ENCODE results near the gene MLC1.
"Not testable (repeated sequence)": the region's sequence is repeated elsewhere in the genome, so short reads cannot be mapped to it uniquely, and the experiment has no call there.

The MLC1 gene

DNA sequence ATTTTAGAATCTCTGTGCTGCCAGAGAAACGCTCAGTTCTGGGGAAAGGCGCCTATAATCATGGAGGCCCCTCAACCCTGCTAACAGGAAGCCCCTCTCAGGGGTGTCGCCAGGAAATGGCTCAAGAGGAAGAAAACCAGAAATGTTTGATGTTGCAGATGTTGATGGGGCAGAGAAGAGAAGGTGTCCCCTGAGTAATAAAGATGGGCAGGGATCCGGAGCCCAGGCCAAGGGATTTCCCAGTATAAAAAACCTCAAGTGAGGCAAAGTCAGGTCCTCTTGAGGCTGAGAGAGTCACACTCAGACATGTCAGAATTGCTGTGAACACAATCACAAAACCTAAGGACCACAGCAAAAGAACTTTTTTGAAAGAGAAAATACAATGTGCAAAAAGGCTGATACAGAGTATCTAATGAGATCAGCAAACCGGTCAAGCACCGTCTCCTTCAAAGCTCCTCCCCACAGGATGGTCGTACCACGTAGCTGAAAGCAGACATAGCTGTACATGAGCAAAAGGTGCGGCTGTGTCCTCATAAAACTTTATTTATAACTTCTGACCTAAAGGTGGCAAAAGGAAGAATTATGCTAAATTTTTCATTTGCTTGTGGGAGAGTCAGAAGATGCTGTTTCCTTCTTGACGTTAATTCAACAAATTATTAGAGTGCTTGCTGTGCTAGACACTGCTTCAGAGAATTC, 16.8 kb upstream of the MLC1 start:
- DNase-seq: no peak

DNA sequence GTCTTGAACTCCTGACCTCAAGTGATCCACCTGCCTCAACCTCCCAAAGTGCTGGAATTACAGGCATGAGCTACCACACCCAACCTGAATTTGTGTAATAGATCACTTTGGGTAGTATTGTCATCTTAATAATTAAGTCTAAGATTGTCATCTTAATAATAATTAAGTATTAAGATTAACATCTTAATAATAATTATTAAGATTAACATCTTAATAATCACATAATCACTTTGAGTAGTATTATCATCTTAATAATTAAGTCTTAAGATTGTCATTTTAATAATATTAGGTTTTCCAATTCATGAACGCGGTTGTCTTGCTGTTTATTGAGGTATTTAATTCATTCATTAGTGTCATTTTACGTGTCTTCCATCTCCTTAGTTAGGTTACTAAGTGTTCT, 12.8 kb upstream of the MLC1 start:
- no peak for DNase-seq

DNA sequence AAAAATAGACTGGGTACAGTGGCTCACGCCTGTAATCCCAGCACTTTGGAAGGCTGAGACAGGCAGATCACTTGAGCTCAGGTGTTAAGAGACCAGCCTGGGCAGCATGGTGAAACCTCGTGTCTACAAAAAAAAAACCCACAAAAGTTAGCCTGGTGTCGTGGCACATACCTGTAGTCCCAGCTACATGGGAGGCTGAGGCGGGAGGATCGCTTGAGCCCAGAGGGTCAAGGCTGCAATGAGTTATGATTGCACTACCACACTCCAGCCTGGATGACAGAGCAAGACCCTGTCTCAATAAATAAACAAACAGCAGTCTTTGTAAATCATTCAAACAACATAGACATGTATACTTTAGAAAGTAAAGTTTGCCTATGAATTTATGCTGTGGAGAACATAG, 7.1 kb upstream of the MLC1 start:
- DNase-seq: no peak

DNA sequence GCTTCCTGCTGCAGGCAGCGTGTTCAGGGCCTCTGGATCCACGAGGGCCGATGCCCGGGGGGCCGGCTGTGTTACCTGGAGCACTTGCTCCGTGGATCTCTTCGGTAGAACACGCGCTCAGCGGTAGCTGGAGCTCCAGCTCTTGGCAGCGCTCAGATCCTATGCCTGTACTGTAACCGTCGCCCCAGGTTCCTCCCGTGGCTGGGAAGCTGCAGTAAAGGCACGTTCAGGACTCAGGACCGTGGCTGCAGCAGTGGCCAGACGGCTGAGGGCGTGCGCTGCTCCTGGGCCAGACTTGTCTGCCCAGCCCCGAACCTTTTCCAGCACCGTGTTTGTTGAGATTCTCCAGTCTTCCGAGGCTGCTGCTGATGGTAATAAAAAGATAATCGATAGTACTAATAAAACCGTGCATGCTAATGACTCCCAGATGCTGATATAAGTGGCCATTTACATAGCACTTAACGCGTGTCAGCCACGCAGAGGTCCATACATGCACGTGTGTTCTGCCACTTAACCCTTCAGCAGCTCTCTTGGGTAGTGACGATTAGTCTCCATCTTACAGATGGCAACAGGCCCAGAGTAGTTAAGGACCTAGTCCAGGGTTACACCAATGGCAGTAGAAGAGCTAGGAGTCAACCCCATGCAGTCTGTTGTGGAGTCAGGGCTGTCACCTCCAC, 6.0 kb upstream of the MLC1 start:
- peak; percentile 72 for DNase-seq

DNA sequence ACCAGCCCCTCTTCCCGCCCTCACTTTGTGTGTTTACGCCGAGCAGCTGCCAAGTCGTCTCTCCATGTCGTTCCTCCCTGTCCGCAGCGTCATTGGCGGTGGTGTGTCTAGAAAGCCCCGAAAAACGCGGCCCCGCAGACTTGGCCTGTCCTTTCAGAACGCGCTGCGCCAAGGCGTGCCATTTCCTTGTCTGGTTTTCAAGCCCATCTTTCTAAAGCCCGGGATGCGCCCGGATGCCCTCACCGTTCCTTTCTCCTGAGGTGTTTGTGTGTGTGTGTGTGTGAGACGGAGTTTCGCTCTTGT, 5.1 kb upstream of the MLC1 start:
- no peak for DNase-seq

DNA sequence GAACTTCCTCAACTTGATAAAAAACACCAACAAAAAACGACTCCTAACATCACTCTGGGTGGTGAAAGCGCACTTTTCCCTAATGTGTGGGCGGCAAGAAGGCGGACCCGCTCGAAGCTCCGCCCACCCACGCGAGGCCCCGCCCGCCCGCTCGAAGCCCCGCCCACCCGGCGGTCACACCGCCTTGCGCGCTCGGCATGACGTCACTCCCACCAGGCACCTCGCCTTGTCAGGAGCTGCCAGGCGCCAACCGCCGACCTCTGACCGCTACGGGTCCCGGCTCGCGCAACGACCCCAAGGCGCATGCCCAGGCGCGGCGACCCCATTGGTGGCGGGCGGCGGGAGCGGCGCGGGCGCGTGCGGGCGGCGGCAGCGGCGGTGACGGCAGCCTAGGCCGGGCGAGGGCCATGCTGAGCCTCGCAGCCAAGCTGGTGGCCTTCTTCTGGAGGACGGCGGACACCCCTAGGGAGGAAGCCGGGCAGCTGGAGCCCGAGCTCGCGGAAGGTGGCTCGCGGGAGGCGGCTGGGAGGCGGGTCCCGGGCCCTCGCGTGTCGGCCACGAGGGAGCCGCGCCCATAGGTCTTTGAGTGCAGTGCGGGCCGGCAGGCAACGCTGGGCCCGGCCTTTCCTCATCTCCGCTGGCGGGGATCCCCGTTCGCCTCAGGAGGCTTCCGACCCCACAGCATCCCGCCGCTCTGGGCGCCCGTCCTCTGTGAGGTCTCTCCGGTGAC, 4.6 kb upstream of the MLC1 start, which contains the start of gene MOV10L1:
Gene MOV10L1 (plus strand): TSS at position 325 of the 730 bp plus-strand sequence. CDS start 83 bp downstream, at position 408.
- no peak for DNase-seq

DNA sequence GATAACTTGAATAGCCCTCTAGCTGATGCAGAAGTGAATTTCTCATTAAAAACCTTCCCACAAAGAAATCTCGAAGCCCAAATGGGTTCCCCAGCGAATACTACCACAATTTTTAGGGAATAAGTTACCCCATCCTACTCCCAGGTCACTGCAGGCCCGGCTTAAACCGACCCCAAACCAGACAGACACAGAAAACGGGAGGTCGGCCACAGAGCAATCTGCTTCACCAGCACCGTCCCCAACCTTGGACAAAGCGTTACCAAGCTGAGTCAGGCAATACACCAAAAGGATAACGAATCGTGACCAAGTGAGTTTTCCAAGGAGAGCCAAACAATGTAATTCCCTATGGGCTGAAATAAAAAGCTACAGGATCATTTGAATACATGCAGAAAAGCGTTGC, 4.0 kb upstream of the MLC1 start:
- no peak for DNase-seq

DNA sequence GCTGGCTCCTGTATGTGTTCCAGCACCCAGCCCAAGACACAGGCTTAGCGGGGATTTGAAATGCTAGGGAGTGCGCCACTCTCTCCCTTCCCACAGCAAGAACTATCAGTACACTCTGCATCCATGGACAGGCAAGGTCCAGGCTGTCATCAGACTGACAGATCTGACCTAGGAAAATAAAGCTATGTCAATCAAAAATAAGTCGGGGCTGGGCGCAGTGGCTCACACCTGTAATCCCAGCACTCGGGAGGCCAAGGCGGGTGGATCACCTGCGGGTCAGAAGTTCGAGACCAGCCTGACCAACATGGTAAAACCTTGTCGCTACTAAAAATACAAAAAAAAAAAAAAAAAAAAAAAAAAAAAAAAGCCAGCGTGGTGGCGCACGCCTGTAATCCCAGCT, 2.9 kb upstream of the MLC1 start:
- DNase-seq: no peak

DNA sequence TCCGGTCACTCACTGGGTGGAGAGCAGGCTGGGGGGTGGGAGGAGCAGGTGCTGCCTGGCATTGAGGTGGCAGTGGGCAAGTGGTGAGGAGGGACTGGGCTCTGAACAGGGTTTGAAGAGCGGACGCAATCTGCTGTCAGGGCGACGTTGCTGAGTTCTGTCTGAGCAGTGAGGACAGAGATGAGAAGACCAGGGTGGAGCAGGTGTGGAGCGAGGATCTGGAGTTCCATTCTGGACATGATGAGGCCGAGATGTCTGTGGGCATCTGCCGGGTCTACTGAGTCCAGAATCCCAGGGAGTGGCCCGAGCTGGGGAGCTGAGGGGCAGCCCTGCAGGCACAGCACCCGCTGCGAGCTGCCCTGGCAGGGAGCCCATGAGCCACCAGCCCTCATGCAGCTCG, 2.4 kb upstream of the MLC1 start:
- DNase-seq: no peak

DNA sequence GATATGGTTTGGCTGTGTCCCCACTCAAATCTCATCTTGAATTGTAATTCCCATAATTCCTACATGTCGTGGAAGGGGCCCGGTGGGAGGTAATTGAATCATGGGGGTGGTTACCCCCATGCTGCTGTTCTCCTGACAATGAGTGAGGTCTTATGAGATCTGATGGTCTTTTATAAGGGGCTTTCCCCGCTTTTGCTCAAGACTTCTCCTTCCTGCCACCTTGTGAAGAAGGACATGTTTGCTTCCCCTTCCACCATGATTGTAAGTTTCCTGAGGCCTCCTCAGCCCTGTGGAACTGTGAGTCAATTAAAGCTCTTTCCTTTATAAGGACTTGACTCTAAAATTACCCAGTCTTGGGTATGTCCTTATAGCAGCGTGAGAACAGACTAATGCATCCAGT, 1.7 kb upstream of the MLC1 start:
- not testable (repeated sequence) for DNase-seq

DNA sequence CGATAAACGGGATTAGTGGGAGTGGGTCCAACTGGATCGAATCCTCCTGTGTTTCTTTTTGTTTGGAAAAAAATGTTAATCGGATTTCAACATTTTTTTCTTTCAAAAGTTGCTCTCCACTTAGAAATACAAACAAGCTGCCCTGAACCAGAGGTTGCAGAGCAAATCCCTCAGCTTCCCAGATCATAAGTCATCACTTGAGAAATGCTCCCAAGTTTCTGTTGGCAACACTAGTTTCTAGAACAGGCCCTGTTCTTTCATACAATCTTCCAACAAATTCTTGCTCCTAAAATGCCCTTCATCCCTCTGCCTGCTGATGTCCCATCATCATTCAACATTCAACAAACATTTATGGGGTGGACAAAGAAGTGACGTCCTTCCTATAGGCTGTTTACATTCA, 1.3 kb upstream of the MLC1 start:
- no peak for DNase-seq

DNA sequence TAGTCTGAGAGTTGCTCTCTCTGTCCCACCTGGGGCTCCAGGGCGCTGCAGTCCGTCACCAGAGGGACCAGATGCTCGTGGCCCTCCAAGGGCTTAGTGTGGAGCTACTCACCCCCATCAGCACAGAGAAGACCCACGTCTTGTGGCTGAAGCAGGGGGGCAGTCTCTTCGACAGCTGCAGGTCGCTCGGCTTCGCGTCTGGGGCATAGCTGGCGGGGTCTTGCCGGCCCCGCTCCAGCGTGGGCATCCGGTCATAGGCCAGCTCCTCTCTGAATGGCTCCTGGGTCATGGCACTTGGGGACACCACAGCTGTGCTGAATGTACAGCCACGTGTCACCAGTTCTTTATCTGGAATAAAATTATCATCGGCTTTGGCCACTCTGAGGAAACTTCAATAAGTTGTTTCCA, 608 bp downstream of the MLC1 start:
- no peak for DNase-seq

DNA sequence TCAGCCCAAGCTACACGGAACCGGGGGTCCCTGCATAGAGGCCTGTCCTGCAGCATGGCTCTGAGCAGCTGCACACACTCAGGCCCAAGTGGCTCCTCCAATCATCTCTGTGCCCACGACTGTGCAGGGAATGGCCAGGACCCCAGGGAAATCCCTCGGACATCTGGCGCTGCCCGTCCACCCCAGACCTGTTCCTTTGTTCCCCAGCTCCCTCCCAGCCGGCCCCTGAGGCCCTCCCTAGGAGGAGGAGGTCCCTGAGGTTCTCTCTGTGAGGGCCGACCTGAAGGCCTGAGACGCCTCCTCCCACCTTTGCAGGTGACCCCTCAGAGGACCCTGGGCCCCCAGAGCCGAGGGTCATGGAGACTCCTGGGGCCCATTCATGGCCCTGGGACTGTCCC, 1.1 kb downstream of the MLC1 start:
- DNase-seq: no peak

DNA sequence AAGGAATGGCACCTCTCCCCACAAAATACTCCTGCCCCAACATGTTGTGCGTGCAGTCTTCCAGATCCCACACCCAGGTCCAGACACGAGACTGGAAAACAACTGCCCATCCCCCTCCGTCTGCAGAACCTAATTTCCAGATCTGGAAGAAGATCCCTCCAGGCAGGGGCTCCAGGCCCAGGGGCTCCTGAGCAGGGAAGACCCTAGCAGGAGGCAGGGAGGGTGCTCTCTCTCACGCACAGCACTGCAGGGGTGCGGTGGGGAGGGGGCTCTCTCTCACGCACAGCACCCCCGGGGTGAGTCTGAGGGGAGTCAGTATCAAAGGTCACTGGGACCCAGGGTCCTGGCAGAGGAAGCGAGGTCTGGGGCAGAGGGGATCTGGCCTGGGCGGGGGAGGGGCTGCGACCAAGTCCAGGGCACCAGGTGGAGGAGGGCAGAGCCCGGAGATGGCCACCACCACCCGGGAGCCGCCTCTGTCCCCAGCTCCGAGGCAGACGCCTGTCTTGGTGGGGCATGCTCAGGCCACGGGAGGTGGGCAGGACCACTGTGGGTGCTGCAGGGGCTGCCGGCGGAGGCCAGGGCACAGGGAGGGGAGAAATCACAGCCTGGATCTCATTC, 1.7 kb downstream of the MLC1 start:
- DNase-seq: no peak

DNA sequence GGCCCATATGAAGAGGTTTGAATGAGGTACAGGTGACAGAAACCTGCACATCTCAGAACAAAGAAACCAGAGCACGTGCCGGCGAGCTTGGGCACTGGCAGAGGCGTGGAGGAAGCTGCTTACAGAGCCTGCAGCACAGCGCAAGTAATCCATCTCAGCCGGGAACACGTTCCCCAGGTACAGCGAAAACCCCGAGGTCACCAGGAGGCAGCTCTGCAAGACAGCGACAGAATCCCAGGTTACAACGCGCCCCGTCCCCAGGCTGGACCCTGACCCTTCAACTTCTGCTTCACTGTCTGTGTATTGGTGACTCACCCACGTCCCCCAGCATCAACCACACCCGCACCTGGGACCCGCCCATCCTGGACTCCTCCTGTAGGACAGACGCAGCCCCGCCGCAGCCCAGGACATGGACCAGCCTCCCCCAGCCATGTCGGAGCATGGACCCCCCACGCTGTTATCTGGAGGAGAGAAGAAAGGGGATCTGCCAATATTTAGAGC, 2.2 kb downstream of the MLC1 start:
- DNase-seq: peak; percentile 38

DNA sequence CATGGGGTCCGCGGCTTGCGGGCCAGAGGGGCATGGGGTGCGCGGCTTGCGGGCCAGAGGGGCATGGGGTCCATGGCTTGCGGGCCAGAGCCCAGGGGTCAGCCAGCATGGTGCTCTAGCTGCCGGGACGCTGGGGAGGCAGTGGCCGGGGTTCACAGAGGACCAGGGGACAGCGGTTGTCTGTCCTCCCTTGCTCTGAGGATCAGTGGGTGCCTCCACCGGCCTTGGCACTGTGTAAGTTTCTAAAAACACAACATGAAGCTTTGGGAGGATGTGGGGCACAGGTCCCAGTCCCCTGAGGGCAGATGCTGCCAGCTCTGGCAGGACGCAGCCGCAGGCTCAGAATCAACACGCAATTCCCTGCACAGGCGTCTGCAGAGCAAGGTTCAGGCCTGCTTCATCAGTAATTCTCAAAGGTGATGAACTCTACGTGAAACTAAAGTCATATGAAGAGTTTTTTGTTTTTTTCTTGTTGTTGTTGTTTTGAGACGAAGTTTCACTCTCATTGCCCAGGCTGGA, 3.0 kb downstream of the MLC1 start:
- DNase-seq: no peak

DNA sequence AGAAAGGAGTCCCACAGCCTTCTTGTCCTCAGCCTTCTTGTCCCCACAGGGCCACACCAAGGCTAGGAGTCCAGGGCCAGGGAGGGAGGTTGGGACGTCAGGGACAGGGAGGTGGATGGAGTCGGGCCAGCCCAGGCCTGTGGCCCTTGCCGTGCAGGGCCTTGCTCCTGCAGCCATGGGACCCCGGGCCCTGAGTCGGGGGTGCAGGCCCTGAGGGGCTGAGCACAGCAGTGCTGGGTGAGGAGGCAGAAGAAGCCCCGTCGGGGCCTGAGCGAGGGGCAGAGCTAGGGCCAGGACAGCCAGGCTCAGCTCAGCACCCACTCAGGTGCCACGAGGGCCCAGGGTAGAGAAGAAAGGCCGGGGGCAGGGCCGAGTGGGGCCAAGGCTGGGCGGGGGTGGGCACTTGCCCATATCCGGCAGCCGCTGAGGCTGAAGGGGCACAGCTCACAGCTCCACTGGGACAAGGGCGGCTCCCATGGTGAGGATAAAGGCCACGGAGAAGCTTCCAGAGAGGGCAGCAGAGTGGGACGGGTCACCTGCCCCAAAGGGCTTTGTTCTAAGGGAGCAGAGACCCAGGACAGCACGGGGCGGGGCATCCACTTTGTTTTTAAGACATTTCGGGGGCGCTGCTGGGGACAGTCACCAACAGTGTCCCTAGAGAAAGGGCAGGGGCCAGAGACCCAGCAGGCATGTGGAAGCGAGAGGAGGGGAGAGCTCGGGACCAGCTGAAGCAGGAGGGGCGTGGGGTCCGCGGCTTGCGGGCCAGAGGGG, 3.6 kb downstream of the MLC1 start:
- DNase-seq: no peak

DNA sequence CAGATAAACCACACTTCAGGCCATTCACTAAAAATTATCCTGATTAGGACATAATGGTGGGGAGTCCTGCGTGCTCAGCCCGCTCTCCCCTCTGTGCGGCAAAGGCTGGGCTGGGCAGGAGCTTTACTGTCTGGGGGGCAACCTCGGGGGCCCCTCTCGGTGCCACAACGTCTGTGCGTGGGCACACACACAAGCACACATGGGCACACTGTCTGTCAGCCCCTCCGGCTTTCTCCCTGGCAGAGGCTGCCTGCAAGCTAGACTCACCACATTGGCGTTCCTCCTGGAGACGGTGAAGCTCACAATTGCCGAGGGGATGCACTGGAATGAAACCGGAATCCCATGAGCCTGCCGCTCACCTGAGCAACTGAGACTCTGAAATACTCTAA, 5.2 kb downstream of the MLC1 start:
- no peak for DNase-seq

DNA sequence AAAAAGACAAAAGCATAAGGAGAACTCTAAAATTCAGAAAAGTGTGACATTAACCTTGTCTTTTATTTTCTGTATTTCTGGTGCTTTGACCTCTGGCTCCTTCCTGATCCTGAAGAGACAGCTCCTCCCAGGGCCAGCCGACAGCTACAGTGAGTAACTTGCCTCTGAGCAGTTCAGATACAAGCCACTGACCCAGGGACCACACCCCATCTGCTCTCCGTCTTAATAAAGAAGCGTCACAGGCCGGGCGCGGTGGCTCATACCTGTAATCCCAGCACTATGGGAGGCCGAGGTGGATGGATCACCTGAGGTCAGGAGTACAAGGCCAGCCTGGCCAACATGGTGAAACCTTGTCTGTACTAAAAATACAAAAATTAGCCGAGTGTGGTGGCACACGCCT, 6.5 kb downstream of the MLC1 start:
- no peak for DNase-seq

DNA sequence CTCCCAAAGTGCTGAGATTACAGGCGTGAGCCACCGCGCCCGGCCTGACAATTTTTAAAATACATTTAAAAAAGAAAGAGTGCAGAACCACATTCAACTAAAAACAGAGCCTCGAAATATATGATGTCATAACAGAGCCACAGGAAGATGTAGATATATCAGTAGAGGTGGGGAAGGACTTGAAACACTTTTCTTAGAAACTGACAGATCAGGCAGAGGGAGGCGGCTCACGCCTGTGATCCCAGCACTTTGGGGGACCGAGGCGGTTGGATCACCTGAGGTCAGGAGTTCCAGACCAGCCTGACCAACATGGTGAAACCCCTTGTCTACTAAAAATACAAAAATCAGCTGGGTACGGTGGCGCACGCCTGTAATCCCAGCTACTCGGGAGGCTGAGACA, 7.0 kb downstream of the MLC1 start:
- no peak for DNase-seq

DNA sequence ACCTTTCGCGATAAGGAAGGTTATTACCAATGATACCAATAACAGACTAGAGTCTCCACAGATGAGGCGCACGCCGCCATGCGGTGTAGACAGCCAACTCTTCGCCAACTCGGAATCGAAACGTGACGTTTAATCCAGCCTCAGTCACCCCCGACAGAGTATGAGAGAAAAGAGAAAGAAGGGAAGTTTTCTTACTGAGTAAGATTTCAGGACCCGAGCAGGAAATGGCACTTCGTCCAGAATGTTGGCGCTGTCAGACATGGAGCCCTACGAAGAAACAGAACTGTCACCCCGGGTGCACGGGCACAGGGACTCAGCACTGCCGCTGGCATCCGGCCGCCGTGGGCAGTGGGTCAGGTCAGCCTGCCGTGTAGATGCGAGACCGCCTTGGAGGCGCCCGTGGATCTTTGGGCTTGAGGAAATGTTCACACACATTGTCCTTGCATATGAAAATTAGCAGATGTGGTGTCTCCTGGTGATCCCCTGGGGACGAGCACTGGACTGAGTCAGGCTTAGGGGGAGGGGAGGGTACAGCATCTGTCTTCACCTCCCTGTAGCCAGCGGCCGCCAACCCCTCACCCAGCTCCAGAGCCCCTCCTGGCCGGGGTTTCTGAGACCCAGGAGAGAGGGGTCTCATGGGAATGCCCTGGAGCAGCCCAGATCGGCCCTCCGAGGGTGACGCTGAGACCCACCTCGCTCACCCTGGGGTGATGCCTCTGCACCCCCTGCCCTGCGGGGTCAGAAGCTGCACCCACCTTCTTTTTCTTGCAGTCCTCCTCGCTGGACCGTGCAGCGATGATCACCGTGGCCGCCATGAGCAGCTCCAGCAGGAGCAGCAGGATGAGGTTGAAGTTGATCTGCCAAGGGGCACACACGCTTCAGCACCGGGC, 8.3 kb downstream of the MLC1 start:
- no peak for DNase-seq

All from DMS153 (cell line).